ENCODE results near the gene GPC1. TPM values are rescaled to one million over a fixed set of nuclear protein-coding genes. Genes with fewer than 3 reads are reported as not detected.
A peak's percentile ranks its signal among the peaks of the same experiment; 100 is the strongest.

The GPC1 gene
- total RNA-seq, 1 experiment from 2014 or later: 26.9 TPM

DNA sequence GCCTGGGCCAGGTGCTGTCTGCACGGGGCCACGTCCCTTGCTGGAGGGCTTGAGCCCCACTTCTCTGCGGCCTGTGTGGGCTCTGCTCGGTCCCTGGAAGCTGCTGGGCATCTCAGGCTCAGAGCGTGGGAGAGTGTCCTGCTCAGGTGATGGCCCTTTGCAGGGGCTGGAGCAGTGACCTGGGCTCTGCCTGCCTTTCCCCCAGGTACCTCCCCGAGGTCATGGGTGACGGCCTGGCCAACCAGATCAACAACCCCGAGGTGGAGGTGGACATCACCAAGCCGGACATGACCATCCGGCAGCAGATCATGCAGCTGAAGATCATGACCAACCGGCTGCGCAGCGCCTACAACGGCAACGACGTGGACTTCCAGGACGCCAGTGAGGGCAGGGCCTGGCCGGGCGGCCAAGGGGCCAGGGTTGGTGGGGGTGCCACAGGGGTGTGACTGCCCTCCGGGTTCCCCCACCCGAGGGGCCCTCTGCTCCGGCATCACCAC lies 29.9 kb downstream of the GPC1 start:
- DNase-seq (ENCODE audit: low read depth): no peak

DNA sequence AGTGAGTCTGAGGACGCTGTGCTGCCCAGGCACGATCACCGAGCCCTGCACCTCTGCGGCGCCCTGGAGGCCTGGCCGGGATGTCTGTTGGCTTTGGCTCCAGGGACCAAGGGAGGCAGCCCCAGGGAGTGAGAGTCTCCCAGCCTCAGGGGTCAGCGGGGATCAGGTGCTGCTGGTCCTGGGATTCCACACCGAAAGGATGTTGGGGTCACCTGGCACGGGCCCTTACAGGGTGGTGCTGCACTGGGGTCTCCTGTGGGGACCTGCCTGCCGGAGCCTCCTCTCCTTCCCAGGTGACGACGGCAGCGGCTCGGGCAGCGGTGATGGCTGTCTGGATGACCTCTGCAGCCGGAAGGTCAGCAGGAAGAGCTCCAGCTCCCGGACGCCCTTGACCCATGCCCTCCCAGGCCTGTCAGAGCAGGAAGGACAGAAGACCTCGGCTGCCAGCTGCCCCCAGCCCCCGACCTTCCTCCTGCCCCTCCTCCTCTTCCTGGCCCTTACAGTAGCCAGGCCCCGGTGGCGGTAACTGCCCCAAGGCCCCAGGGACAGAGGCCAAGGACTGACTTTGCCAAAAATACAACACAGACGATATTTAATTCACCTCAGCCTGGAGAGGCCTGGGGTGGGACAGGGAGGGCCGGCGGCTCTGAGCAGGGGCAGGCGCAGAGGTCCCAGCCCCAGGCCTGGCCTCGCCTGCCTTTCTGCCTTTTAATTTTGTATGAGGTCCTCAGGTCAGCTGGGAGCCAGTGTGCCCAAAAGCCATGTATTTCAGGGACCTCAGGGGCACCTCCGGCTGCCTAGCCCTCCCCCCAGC lies 30.5 kb downstream of the GPC1 start:
- DNase-seq (ENCODE audit: low read depth): no peak

DNA sequence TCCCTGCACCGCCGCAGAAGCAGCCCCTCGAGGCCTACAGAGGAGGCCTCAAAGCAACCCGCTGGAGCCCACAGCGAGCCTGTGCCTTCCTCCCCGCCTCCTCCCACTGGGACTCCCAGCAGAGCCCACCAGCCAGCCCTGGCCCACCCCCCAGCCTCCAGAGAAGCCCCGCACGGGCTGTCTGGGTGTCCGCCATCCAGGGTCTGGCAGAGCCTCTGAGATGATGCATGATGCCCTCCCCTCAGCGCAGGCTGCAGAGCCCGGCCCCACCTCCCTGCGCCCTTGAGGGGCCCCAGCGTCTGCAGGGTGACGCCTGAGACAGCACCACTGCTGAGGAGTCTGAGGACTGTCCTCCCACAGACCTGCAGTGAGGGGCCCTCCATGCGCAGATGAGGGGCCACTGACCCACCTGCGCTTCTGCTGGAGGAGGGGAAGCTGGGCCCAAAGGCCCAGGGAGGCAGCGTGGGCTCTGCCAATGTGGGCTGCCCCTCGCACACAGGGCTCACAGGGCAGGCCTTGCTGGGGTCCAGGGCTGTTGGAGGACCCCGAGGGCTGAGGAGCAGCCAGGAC lies 31.2 kb downstream of the GPC1 start:
- no peak for DNase-seq (ENCODE audit: low read depth)

DNA sequence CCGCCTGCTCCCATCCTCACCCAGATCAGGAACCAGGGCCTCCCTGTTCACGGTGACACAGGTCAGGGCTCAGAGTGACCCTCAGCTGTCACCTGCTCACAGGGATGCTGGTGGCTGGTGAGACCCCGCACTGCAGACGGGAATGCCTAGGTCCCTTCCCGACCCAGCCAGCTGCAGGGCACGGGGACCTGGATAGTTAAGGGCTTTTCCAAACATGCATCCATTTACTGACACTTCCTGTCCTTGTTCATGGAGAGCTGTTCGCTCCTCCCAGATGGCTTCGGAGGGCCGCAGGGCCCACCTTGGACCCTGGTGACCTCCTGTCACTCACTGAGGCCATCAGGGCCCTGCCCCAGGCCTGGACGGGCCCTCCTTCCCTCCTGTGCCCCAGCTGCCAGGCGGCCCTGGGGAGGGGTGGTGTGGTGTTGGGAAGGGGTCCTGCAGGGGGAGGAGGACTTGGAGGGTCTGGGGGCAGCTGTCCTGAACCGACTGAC lies 31.7 kb downstream of the GPC1 start:
- DNase-seq (ENCODE audit: low read depth): no peak

DNA sequence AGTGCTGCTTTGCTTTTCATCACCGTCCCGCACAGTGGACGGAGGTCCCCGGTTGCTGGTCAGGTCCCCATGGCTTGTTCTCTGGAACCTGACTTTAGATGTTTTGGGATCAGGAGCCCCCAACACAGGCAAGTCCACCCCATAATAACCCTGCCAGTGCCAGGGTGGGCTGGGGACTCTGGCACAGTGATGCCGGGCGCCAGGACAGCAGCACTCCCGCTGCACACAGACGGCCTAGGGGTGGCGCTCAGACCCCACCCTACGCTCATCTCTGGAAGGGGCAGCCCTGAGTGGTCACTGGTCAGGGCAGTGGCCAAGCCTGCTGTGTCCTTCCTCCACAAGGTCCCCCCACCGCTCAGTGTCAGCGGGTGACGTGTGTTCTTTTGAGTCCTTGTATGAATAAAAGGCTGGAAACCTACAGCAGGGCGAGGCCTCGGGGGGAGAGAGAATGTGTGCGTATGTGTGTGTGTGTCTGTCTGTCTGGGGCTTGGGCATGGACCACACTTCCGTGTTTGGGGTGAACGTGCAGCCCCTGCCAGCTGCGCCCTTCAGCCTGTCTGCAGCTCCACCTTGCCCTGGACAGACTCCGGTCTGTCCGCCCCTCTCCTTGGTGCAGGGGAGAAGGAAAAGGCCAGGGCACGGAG lies 32.3 kb downstream of the GPC1 start:
- DNase-seq (ENCODE audit: low read depth): no peak

DNA sequence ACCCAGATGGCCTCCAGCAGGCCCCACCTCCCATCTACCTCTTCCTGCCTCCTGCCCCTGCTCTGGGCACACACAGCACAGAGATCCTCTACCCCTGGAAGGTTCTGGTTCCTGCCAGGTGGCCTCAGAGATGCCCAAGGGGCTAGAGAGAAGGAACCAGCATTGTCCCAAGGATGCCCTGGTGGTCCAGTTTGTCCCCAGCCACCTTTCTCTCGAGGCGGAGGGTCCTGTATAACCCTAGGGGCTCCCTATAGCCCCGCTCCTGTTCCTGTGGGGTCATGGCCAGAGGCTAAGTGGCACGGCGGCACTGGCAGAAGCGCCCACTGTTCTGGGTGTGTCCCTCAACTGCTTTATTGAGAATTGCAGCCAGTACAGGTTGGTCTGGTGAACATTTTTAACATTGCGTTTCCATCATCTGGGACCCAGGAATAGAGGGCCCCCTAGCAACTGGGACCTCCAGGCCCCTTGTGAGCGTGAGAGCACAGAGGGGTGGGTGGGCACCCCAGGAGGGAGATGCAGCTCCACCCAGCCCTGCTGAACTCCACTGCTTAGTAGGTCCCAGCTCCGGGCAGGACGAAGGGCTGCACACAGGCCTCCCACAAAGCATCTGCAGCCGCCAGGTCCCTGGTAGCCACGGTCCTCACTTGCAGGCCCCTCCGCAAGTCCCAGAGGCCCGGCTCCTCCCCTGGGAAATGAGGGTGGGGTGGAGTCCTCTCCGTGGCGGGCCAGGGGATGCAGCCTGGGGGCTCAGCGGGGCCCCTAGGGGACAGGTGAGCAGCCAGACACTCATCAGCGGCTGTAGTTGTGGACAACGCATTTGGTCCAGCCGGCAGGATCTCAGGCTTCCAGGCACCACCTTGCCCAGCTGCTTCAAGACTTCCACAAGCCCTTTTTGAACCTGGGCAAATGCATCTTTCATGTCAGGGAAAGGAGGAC lies 33.1 kb downstream of the GPC1 start:
- DNase-seq (ENCODE audit: low read depth): no peak

DNA sequence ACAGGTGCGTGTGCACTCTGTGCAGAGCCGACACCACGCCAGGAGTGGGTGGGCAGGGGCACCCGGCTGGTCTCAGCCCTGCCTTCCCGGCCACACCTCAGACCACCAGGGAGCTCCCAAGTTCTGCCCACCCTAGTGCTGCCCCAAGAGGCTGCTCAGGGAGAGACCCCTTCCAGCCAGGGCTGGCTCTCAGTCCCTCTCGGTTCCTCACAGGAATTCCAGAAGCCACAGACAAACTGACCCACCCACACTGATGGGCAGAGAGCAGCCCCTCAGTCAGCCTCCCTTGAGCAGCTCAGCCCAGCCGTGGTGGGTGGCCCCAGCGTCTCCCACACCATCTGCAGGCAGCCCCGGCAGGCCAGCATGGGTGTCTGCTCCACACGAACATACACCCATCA lies 33.8 kb downstream of the GPC1 start:
- DNase-seq (ENCODE audit: low read depth): no peak

DNA sequence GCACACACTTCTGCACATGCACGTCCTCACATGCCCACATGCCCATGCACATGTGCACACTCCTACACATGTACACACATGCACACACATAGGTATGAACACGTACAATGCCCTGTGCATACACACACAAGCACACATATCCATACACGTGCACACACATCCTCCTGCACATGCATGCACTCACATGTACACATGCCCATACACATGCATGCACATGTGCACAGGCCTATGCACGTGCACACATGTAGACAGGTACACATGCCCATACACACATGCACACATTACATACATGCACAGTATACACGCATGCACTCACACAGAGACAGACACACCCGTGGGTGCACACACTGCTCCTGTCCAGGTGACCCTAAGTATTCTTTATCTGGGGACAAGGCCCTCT lies 34.3 kb downstream of the GPC1 start:
- DNase-seq (ENCODE audit: low read depth): no peak

DNA sequence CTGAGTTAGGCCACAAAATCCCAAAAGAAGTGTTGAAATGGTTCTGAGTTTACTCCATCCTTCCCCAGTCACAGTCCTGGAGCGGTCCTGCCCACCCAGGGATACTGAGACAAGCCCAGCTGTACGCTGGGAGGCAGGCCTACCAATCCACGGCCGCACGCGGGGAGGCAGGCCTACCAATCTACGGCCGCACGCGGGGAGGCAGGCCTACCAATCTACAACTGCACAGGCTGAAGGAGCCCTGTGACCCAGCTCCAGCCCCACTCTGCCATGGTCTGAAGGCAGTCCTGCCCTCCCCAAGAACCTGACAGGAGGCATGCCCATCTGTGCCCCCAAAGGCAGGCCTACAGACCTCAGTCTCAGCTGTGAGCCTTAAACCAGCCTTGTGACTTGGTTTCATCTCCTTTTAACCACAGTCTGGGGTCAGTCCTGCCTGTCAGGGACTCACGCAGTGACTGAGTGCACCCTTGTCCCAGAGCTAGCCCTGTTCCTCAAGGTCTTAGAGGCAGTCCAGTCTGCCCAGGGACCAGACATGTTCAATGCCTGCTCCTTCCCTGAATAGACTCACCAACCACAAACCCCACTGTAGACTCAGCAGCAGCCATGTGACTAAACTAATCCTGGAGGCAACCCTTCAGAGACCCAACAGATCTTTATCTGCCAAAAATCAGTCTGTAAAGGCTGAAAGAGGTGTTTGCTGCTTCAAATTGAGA lies 36.8 kb downstream of the GPC1 start:
- DNase-seq (ENCODE audit: low read depth): peak; percentile 24

DNA sequence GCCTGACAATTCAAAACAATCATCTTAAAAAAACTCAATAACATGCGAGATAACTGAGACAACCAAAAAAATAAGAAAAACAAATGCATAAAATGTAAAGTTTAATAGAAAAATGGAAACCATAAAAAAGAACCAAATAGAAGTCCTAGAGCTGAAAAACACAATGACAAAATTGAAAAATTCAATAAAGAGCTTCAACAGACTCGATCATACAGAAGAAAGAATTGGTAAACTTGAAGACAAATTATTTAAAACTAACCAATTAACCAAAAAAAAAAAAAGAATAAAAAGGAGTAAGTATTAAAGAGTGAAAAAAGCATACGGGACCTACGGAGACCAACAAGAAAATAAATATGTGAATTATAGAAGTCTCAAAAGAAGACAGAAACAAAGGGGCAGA lies 37.7 kb downstream of the GPC1 start:
- no peak for DNase-seq (ENCODE audit: low read depth)

DNA sequence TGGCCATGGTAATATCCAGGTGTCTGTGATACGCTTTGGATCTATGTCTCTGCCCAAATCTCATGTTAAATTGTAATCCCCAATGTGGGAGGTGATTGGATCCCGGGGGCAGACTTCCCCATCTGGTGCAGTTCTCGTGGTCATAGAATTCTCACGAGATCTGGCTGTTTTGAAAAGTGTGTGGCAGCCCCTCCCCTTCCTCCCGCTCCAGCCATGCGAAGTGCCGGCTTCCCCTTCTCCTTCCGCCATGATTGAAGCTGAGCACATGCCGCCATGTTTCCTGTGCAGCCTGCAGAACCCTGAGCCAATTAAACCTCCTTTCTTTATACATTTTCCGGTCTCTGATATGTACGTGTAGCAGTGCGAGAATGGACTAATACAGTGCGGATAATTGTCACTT lies 42.5 kb downstream of the GPC1 start:
- no peak for DNase-seq (ENCODE audit: low read depth)

DNA sequence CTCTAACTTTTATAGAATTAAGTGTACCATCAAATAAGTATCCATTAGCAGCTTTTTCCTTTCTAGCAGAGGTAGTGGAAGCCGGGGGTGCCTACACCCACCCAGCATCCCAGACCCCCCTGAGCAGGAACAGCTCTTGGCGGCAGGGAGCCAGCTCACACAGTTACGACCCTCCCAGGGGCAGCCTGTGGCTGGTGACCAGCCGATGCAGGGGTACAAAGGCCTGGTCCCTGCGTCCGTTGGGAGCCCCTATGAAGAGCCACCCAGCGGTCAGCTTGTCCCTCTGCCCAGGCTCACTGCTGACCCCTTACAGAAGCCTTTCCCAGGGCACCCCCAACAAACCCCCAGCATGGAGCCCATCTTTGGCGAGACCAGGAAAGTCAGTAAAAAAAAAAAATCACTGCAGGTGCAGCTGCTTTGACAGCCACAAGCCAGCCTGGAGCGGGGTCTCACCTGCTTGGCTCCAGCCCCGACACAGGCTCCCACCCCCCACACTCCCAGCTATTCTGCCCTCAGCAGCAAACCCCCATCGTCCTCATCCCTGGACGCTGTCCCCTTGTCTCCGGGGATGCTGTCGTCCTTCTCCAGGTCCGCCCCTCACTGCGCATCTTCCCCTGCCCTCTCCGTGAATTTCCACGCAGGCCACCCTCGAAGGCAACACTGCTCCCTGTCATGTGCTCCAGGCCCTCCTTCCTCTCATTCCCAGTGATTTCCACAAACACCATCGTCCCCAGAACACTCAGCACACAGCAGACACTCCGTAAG lies 43.1 kb downstream of the GPC1 start:
- no peak for DNase-seq (ENCODE audit: low read depth)

DNA sequence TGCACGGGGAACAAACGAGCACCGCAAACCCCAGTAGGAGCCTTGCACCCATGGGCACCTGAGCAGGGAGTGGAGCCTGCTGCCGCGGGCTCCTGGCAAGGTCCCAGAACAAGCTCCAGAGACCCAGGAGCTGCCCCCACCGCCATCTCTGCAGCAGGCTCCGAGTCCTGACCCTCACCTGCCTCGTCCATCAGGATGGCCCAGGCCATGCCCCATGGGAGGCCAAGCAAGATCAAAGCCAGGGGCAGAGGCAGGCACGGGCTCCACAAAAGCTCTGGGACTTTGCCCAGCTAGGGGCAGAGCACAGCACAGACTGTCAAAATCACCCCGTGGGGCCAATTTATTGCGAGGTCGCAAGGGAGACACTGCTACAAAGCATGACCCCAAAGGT lies 43.6 kb downstream of the GPC1 start:
- DNase-seq (ENCODE audit: low read depth): no peak

DNA sequence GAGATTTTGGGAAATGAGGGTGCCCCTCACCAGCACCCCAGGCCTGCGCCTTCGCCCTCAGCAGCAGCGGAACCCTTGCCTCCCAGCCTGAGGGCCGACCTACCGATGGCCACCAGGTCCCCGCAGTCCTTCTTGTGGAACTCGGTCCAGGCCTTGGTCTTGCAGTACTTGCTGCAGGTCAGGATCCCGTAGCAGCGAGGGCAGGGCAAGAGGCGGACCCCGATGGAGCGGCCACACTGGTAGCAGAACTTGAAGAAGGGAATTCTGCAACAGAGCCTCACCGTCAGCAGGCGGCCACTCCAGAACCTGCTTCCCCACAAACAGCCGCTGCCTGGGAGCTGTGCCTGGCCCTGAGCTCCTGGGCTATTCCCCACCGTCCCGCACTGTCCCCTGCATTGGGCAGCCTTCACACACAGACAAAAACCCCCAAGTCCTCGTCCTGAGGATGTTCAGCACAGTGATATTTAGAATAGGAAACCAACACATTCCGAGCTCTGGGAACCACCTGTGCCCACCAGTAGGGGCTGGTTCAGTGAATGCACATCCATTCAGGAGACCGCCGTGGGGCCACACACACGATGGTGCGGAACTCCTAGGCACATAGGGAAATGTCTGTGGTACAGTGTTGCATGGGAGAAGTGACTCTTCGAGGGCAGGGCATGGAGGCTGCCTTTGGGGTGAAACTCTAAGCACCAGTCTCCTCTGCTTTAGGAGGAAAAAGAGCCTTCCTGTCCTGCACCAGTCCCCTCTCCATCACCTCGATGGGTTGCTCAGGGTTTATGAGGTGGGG lies 45.6 kb downstream of the GPC1 start:
- DNase-seq (ENCODE audit: low read depth): no peak

DNA sequence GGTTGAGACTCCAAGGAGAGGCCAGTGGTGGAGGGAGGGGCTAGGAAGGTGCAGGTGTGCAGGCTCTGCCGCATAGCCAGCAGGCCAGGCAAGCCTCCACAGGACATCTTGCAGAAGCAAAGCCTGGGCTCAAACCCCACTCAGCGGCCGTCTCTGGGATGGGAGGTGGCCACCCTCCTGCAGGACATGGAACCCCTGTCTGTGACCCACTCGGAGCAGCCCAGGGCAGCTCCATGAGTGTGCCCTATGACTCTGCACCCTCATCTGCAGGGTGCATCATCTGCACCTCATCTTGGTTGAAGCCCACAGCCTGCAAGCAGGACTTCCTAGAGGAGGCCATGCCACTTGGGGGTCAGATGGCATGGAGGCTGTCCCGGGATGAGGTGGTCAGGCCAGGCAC lies 46.3 kb downstream of the GPC1 start:
- DNase-seq (ENCODE audit: low read depth): no peak

DNA sequence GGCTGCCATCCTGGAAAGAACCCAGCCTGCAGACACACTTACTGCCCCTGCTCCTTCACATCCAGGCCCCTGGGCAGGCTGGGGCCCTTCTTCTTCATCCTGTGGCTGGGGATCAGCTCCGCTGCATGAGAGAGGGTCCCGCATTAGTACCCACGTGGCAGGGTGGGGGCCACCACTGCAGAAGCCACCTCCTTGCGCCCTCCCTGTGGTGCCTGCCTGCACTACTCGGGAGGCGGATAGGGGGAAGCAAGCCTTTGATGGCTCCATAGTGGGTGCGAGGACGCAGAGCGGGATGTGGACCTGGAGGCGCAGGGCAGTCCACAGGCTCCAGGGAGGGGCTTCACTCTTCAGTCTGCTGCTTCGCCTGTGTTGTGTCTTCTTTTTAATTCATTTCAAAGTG lies 46.7 kb downstream of the GPC1 start:
- DNase-seq (ENCODE audit: low read depth): no peak

DNA sequence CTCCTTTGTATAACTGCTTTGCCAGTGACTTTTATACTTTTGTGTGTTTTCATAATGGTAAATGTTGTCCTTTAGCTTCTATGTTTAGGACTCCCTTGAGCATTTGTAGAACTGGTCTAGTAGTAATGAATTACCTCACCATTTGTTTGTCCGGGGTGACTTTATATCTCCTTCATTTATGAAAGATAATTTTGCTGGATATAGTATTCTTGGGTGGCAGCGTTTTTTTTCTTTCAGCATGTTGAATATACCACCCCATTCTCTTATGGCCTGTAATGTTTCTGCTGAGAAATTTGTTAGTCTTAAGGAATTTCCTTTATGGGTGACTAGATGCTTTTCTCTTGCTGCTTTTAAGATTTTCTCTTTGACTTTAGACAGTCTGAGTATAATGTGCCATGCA lies 56.0 kb downstream of the GPC1 start:
- no peak for DNase-seq (ENCODE audit: low read depth)

DNA sequence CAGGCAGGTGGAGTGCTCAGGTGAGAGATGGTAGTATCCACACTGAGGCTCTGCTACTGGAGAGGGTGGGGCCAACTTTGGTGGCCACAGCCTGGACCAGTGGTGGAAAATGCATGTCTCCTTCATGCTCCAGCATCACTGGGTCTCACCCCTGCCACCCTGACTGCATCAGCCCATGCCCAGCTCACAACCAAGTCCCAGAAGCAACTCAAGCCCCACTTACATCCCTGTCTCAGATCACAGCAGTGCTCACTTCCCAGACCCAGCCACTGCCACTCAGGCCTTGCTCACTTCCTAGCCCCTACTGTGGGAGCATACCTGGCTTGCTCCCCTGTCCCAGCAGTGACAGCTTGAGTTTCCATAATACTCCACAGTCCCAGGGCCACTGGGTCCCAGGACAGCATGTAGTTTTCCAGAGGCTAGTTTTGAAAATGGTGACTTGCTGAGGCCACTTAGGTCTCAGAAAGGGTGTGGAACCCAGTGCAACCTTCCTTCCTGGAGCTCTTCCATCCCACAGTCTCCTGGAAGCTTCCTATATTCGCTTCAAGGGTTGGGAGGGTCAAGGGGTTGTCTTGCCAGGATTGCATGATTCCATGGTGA lies 58.8 kb downstream of the GPC1 start:
- no peak for DNase-seq (ENCODE audit: low read depth)

DNA sequence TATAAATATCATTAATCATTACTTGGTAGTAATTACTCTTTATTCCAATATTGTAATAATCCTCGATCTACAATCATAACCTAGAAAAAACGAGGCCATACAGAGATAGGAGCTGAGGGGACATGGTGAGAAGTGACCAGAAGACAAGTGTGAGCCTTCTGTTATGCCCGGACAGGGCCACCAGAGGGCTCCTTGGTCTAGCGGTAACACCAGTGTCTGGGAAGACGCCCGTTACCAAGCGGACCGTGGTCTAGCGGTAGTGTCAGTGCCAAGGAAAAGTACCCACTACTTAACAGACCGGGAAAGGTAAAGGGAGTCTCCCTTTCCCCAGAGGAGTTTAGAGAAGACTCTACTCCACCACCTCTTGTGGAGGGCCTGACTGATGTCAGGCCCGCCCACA lies 59.5 kb downstream of the GPC1 start:
- peak; percentile 2 for DNase-seq (ENCODE audit: low read depth)
